SKM-1 (cell line): Measurements from ENCODE around the gene AKNA.

Source experiments
- DNase-seq: peaks from one replicate; lab custom pipeline; 2025; ENCODE audit not compliant: unreplicated experiment; lab: John Stamatoyannopoulos, UW

Gene AKNA

GRCh38 chr9:114364134-114365041 lies 23.4 kb downstream of the AKNA start:
- DNase-seq, result peak; percentile 22

- DNase-seq, result no peak
Observed at GRCh38 chr9:114363424-114363823, 24.4 kb downstream of the AKNA start.

- DNase-seq, result no peak
Observed at GRCh38 chr9:114362394-114362793, 25.4 kb downstream of the AKNA start.

GRCh38 chr9:114361542-114361941 lies 26.2 kb downstream of the AKNA start:
- no peak for DNase-seq

- DNase-seq, result no peak
Observed at GRCh38 chr9:114359801-114360200, 28.0 kb downstream of the AKNA start.

GRCh38 chr9:114357911-114358328 lies 29.9 kb downstream of the AKNA start:
- DNase-seq, result no peak

- no peak for DNase-seq
Observed at GRCh38 chr9:114357360-114357759, 30.4 kb downstream of the AKNA start.

GRCh38 chr9:114356792-114357191 lies 31.0 kb downstream of the AKNA start:
- no peak for DNase-seq

- no peak for DNase-seq
Observed at GRCh38 chr9:114355821-114356220, 32.0 kb downstream of the AKNA start.

- no peak for DNase-seq
Observed at GRCh38 chr9:114351932-114352331, 35.9 kb downstream of the AKNA start.

- no peak for DNase-seq
Observed at GRCh38 chr9:114350636-114351401, 37.0 kb downstream of the AKNA start.

GRCh38 chr9:114349713-114350480 lies 37.9 kb downstream of the AKNA start:
- no peak for DNase-seq

GRCh38 chr9:114348906-114349482 lies 38.8 kb downstream of the AKNA start:
- peak; percentile 36 for DNase-seq

GRCh38 chr9:114348261-114348905 lies 39.4 kb downstream of the AKNA start:
- DNase-seq, result no peak

- no peak for DNase-seq
Observed at GRCh38 chr9:114347675-114348074, 40.1 kb downstream of the AKNA start.

- DNase-seq, result no peak
Observed at GRCh38 chr9:114346146-114346545, 41.6 kb downstream of the AKNA start.

- no peak for DNase-seq
Observed at GRCh38 chr9:114345493-114346065, 42.2 kb downstream of the AKNA start.

GRCh38 chr9:114344692-114345091 lies 43.1 kb downstream of the AKNA start:
- DNase-seq, result no peak

- DNase-seq, result no peak
Observed at GRCh38 chr9:114344188-114344566, 43.6 kb downstream of the AKNA start.
